T1000 (cell line): Measurements from ENCODE around the gene B4GAT1.

ENCODE experiments used
- DNase-seq: peaks from one replicate; lab custom pipeline; 2025; ENCODE audit warnings: mixed read lengths; lab: John Stamatoyannopoulos, UW

The B4GAT1 gene

DNA sequence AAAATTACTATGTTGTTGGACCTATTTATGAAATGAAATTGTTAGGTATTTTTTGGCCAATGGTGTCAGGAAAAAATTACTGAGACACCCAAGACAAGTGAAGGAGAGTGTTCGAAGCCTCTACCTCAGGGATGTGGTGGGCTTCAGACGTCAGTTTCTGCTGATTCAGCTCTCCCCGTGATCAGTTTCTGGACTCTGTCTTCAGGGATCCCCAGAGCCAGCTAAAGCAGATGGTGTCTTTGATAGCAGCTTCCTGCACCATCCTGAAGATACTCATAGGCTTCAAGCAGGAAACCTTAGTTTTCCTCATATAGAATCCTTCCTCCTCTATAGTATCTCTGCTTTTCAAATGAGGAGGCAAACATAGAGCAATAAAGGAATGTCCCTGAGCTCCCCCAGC is 38.0 kb downstream of the B4GAT1 start:
- no peak for DNase-seq

DNA sequence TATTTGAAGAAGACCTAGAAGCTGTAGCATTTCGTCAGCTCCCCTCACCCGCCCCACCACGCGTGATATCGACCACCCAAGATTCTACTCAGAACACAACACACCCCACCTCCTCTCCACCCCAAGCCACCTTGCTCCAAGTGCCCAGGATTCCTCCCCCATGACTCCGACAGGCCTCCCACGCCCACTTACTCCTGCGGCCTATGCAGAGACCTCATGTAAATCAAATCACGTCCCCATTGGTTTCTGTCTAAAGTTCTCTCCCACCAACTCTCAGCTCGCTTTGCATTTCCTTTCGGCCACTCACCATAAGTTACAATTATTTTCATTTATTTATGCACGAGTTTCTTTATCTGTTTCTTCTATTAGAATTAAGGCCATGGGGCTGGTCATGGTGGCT is 44.8 kb downstream of the B4GAT1 start:
- DNase-seq, result no peak

- DNase-seq, result no peak
Observed at GRCh38 chr11:66299186-66299585, 48.2 kb downstream of the B4GAT1 start.

DNA sequence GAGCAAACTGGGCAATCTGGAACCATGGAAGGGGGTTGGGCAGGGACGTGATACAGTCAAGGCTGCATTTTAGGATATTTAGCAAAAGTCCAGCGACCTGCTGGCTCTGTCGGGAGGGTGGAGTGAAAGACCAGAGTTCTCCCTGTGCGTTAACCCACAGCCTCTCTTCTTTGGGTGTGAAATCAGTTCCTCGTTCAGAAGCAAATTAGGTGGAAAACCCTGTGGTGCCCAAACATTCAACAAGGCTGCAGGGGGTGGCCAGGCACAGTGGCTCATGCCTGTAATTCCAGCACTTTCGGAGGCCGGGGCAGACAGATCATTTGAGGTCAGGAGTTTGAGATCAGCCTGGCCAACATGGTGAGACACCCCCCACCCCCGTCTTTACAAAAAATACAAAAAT is 49.8 kb downstream of the B4GAT1 start:
- no peak for DNase-seq
